GM12865 (cell line): Measurements from ENCODE around the gene AGBL4.
"Not testable (repeated sequence)": the region's sequence is repeated elsewhere in the genome, so short reads cannot be mapped to it uniquely, and the experiment has no call there.

Experiments
- DNase-seq: peaks from one replicate; pipeline ENCODE4 v3.0.0; 2010; ENCODE audit warnings: low read depth
- H3K4me3 ChIP-seq: 2 replicates; pipeline ENCODE4 v1.5.1; 2011; ENCODE audit warnings: mild to moderate bottlenecking, low read depth, low read length, control low read depth
- CTCF ChIP-seq: IDR thresholded peaks from 2 replicates; pipeline ENCODE4 v1.5.1; 2011; ENCODE audit warnings: low read length, control low read depth, low read depth, inconsistent platforms; ENCODE audit not compliant: insufficient read depth; ENCODE audit errors: missing control alignments

The AGBL4 gene

GRCh38 chr1:49323925-49324540, 699.7 kb downstream of the AGBL4 start:
- H3K4me3 ChIP-seq: no peak overlapping the region
- no peak for TF ChIP-seq CTCF
- no peak for DNase-seq

- DNase-seq: not testable (repeated sequence)
Observed at GRCh38 chr1:49320493-49320892, 703.3 kb downstream of the AGBL4 start.

GRCh38 chr1:49319426-49319963, 704.3 kb downstream of the AGBL4 start:
- no peak overlapping the region for H3K4me3 ChIP-seq
- TF ChIP-seq CTCF: no peak

More at GRCh38 chr1:49320493-49320892, 703.3 kb downstream of the AGBL4 start:
- not testable (repeated sequence) for H3K4me3 ChIP-seq

GRCh38 chr1:49318218-49318617, 705.5 kb downstream of the AGBL4 start:
- no peak for DNase-seq
- no peak overlapping the region for H3K4me3 ChIP-seq
- TF ChIP-seq CTCF: no peak

More at GRCh38 chr1:49319426-49319963, 704.3 kb downstream of the AGBL4 start:
- no peak for DNase-seq

GRCh38 chr1:49307457-49307856, 716.3 kb downstream of the AGBL4 start:
- no peak for DNase-seq
- H3K4me3 ChIP-seq: no peak overlapping the region
- TF ChIP-seq CTCF: no peak

GRCh38 chr1:49306507-49307070, 717.2 kb downstream of the AGBL4 start:
- no peak for TF ChIP-seq CTCF
- DNase-seq: no peak
- H3K4me3 ChIP-seq: no peak overlapping the region

- DNase-seq, H3K4me3 ChIP-seq: not testable (repeated sequence)
Observed at GRCh38 chr1:49302400-49302799, 721.4 kb downstream of the AGBL4 start.

GRCh38 chr1:49298304-49298703, 725.5 kb downstream of the AGBL4 start:
- no peak for DNase-seq
- TF ChIP-seq CTCF: no peak

More at GRCh38 chr1:49298304-49298703, 725.5 kb downstream of the AGBL4 start:
- H3K4me3 ChIP-seq: no peak overlapping the region
